Measurements from ENCODE around the gene CYP4F22. TPM values are rescaled to one million over a fixed set of nuclear protein-coding genes. Genes with fewer than 3 reads are reported as not detected.

The CYP4F22 gene
- total and polyA plus RNA-seq, 10 of the 15 experiments (the other 5 are each of a cell fraction or from before 2014, with no cell fraction given), result not detected

DNA sequence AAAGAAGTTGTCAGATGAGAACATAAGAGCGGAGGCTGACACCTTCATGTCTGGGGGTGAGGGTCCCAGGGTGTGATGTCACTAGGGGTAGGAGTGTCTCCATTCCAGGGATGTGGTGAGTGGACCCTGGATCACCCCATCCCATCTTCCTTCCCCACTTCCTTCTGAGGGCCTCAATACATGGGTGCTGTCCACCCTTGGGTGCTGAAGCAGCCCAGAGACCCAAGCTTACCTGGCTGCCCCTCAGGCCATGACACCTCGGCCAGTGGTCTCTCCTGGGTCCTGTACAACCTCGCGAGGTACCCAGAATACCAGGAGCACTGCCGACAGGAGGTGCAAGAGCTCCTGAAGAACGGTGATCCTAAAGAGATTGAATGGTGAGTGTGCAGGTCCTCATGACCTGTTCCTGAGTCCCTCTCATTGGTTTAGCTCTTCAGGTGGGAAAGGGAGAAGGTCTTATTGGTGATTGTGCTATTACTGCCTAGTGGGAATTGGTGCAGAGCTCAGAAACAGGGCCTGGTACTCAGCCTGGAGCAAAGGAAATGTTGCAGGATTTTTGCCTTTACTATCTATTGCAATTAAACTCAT, 69.0 kb downstream of the CYP4F22 start:
- ATAC-seq, result no peak
- BruUV-seq (replicated peaks), result no TSS peak
- Histone ChIP-seq H3K4me1 (ENCODE audit: control insufficient read depth, insufficient read depth, low read length) (no peaks in the 10 kb centered on the region), H4K20me1 (ENCODE audit: control insufficient read depth, insufficient read depth) (no peaks in the 10 kb centered on the region), H3K36me3 (ENCODE audit: control insufficient read depth in 2 of 2, insufficient read depth in 2 of 2, low read length in 1 of 2) (no peaks in the 10 kb centered on the region), H3K27ac (ENCODE audit: control insufficient read depth, insufficient read depth) (no peak overlapping the region), H3K9me3 (replicated peaks; ENCODE audit: control insufficient read depth, insufficient read depth, low read length) (no peaks in the 10 kb centered on the region), H3K4me2 (ENCODE audit: control insufficient read depth, insufficient read depth) (no peak overlapping the region), H3K79me2 (ENCODE audit: control insufficient read depth, insufficient read depth, low read length) (no peaks in the 10 kb centered on the region), H3K4me3 (no peak overlapping the region), H3K9ac (ENCODE audit: control insufficient read depth, insufficient read depth, low read length) (no peak overlapping the region), H2AFZ (ENCODE audit: control insufficient read depth, low read depth, low read length) (no peak overlapping the region), H3K27me3 (replicated peaks in 1 of 2; ENCODE audit: control insufficient read depth in 2 of 2, insufficient read depth in 2 of 2, low read length in 1 of 2) (no peaks in the 10 kb centered on the region)
- TF ChIP-seq, protein P1, sequence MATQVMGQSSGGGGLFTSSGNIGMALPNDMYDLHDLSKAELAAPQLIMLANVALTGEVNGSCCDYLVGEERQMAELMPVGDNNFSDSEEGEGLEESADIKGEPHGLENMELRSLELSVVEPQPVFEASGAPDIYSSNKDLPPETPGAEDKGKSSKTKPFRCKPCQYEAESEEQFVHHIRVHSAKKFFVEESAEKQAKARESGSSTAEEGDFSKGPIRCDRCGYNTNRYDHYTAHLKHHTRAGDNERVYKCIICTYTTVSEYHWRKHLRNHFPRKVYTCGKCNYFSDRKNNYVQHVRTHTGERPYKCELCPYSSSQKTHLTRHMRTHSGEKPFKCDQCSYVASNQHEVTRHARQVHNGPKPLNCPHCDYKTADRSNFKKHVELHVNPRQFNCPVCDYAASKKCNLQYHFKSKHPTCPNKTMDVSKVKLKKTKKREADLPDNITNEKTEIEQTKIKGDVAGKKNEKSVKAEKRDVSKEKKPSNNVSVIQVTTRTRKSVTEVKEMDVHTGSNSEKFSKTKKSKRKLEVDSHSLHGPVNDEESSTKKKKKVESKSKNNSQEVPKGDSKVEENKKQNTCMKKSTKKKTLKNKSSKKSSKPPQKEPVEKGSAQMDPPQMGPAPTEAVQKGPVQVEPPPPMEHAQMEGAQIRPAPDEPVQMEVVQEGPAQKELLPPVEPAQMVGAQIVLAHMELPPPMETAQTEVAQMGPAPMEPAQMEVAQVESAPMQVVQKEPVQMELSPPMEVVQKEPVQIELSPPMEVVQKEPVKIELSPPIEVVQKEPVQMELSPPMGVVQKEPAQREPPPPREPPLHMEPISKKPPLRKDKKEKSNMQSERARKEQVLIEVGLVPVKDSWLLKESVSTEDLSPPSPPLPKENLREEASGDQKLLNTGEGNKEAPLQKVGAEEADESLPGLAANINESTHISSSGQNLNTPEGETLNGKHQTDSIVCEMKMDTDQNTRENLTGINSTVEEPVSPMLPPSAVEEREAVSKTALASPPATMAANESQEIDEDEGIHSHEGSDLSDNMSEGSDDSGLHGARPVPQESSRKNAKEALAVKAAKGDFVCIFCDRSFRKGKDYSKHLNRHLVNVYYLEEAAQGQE (IDR thresholded peaks at IDR 0.05; ENCODE audit: low read depth, low read length), result peak; percentile 72; the same call in 1 of the 2 replicates
- no peak for TF ChIP-seq CUX1 (IDR thresholded peaks at IDR 0.05; ENCODE audit: insufficient replicate concordance, low read depth, low read length)
- SMC1A ChIA-PET (ENCODE audit: uncharacterized antibody, unreplicated experiment), result no interaction called here
- no peak for DNase-seq (ENCODE audit: low read depth, low spot score)
- CTCF ChIA-PET, result no interaction called here
- 33% methylated on average over 6 of the region's 6 CpGs for WGBS (ENCODE audit: insufficient coverage, insufficient replicate concordance, low lambda C conversion rate, missing lambda C conversion rate)
- RAD21 ChIA-PET (ENCODE audit: unreplicated experiment), result no interaction called here
- intact Hi-C loops (cut with micrococcal nuclease; ENCODE audit: unreplicated experiment), result no loop called here
- in situ Hi-C loops (cut with MboI), result no loop called here
- POLR2A ChIA-PET, result no interaction called here
- FAIRE-seq, result no peak

Data from GM12878 (cell line).